IgD-negative memory B cell (primary cell): ENCODE results near the gene TRIM52. TPM values are rescaled to one million over a fixed set of nuclear protein-coding genes. Genes with fewer than 3 reads are reported as not detected.

Source experiments
- H3K27ac Mint-ChIP-seq, 3 donors: one replicate each; pipeline ENCODE4 v1.8.0; 2020 to 2022; ENCODE audit warnings: mild to moderate bottlenecking in 3 of 3, mixed read lengths in 3 of 3, moderate library complexity in 1 of 3
- H3K27me3 Mint-ChIP-seq: one replicate; pipeline ENCODE4 v1.8.0; 2021; ENCODE audit warnings: mixed read lengths
- H3K36me3 Mint-ChIP-seq: one replicate; pipeline ENCODE4 v1.8.0; 2020; ENCODE audit warnings: mild to moderate bottlenecking, mixed read lengths
- H3K4me1 Mint-ChIP-seq, 3 donors: one replicate each; pipeline ENCODE4 v1.8.0; 2020 to 2022; ENCODE audit warnings: mixed read lengths in 3 of 3, mild to moderate bottlenecking in 1 of 3
- H3K4me3 Mint-ChIP-seq, 4 donors: one replicate each; pipeline ENCODE4 v1.8.0; 2020 to 2022; ENCODE audit warnings: mild to moderate bottlenecking in 4 of 4, mixed read lengths in 4 of 4, moderate library complexity in 3 of 4
- H3K9me3 Mint-ChIP-seq, 3 donors: one replicate each; pipeline ENCODE4 v1.8.0; 2020 to 2021; ENCODE audit warnings: mixed read lengths in 3 of 3, mild to moderate bottlenecking in 1 of 3
- polyA plus RNA-seq: library from polyadenylated mRNA; unstranded; fragments of 300-500 nt; fragmentation: Illumina TruSeq; gene quantifications from one replicate; pipeline ENCODE4 v1.2.3, GENCODE V29; 2021

The TRIM52 gene
- polyA plus RNA-seq, 1 donor from 2014 or later, result 31.6 TPM

DNA sequence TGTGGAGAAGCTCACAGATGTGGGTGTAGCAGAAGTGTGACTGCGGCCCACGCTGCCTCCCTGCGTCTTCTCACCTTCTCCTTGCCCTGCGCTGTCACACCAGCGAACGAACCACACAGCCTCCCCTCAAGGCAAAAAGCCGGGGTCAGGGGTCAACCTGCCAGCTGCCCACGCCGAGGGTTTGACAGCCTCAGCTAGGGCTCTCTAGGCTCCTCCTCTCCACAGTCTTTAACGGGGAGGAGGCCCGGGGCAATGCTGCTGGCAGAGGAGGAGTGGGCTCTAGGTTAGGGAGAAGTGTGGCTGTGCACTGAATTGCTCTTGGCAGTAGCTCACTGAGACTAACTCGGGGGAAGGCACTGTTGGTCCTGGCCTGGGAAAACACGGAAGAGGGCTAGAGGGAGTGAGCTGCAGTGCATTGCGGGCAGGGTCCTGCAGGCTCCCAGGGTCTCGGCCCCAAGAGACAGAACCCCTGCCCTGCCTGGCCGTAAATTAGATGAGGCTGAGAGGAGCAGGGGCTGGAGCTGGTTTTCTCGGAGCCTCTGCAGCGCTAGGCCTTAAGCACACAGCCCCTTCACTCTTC is 4.2 kb upstream of the TRIM52 start:
- peaks cover 7 to 8% (median 8%) of the 10 kb centered on the region in 3 donors for H3K4me1 Mint-ChIP-seq
- H3K4me3 Mint-ChIP-seq, result peak overlapping the region in 2 of 4 donors; percentile 25 to 58
- H3K36me3 Mint-ChIP-seq, result peaks cover 2% of the 10 kb centered on the region
- H3K27me3 Mint-ChIP-seq, result no peaks in the 10 kb centered on the region
- no peak overlapping the region for H3K27ac Mint-ChIP-seq
- H3K9me3 Mint-ChIP-seq, result no peaks in the 10 kb centered on the region

DNA sequence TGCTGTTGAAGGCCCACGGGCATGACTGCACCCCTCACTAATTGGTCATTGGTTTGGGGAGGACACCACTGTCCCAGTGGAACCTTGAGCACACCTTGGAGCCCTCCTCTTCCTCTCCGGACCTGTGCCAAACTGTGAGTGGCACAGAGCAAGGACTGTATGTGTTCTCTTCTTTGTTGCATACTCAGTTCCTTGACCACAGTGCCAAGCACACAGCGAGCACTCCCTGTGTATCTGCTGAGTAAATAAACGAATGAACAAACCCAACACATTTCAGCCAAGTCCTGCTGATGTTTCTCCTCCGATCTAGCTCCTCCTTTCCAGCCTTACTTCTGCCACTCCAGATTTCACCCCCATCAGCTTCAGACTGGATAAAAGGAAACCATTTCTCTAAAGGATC is 2.7 kb upstream of the TRIM52 start:
- Mint-ChIP-seq H3K9me3 (no peaks in the 10 kb centered on the region), H3K27ac (peak overlapping the region in 2 of 3 donors; percentile 49 to 80), H3K4me3 (peak overlapping the region in 3 of 4 donors; percentile 13 to 93 (median 16)), H3K36me3 (peaks cover 2% of the 10 kb centered on the region), H3K4me1 (peaks cover 12 to 22% (median 20%) of the 10 kb centered on the region in 3 donors), H3K27me3 (no peaks in the 10 kb centered on the region)

DNA sequence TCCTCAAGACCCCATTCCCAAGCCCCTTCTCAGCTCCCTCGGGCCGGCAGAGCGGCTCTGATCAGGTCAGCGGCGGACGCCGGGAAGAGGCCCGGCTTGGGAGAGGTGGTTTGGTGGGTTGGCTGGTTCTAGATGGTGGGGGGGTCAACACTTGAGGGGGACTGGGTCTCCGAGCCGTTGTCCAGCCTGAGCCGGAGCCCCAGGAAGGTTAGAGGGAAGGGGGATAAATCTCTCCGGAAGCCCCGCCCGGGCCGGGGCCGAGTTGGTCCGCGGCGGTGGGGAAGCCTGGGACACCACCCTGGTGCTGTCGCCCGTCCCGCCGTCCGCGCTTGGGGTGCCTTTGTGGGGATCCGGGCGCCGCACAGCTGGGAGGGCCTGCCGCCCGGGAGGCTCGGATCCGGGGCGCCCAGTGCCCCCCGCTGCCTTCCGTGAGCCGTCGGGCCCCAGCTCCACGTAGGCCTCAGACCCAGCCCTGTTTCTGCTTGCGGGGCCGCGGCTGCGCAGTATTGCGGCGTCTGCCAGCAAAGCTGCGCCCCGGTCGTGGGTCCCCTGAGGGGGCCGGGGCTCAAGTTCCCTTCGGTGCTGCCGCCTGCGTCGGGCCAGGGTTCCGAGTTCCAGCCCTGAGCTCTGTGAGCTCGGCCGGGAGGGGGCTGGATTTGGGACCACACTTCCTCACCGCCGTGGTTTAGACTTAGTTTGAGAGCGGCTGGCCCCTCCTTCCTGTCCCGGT is 542 bp upstream of the TRIM52 start:
- Mint-ChIP-seq H3K4me1 (peaks cover 25 to 37% (median 30%) of the 10 kb centered on the region in 3 donors), H3K27me3 (no peaks in the 10 kb centered on the region), H3K27ac (peak overlapping the region; percentile 80 to 96 (median 95)), H3K4me3 (peak overlapping the region; percentile 93 to 100 (median 98)), H3K9me3 (no peaks in the 10 kb centered on the region), H3K36me3 (peaks cover 2% of the 10 kb centered on the region)

DNA sequence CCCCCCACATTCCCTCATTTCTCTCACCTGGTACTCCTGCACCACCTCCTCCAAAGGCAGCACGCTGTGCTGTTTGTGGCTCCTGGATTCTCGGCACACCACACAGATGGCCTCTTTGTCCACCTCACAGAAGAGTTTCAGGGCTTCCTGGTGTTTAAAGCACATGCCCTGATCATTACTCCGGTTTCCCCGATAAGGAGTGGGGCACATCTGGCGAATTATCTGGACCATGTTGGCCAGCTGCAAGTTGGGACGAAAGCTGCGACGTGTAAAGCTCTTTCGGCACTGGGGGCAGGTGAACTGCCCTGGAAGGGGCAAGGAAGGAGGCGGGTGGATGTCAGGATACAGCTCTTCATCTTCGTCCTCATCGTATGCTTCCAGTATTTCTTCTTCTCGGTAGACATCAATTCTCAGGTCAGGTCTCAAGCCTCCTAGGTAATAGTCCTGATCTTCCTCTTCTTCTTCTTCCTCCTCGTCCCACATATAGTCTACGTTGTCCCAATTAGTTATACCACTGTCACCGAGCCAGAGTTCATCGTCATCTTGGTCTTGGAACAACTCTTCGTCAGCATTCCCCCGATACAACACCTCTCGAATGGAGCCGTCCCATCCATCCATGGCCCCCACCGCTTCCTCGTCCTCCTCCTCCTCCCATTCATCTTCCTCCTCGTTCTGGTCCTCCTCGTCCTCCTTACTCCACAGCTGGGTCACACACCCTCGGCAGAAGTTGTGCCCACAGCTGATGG is 796 bp downstream of the TRIM52 start:
- H3K27ac Mint-ChIP-seq, result peak overlapping the region; percentile 80 to 96 (median 95)
- H3K36me3 Mint-ChIP-seq, result peaks cover 4% of the 10 kb centered on the region
- no peaks in the 10 kb centered on the region for H3K27me3 Mint-ChIP-seq
- no peaks in the 10 kb centered on the region for H3K9me3 Mint-ChIP-seq
- peaks cover 30 to 48% (median 35%) of the 10 kb centered on the region in 3 donors for H3K4me1 Mint-ChIP-seq
- H3K4me3 Mint-ChIP-seq, result peak overlapping the region; percentile 93 to 100 (median 98)

DNA sequence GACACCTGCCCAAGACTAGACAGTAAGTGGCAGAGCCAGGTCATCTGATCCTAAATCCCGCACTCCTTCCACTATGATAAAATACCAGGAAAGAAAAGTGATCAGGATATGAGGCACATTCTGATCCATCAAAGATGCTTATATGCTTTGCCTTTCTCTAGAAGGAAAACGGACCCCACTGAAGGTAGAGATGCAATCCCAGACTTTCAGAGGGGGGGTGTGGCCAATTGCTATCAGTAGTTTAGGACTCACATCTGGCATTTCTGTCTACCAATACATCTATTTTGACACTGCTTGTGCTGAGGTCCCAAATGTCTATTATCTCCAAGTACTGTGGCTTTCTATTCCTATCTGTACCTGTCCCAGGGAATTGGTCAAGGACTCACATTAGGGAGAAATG is 1.7 kb downstream of the TRIM52 start:
- no peaks in the 10 kb centered on the region for H3K9me3 Mint-ChIP-seq
- H3K4me3 Mint-ChIP-seq, result peak overlapping the region; percentile 93 to 100 (median 98)

DNA sequence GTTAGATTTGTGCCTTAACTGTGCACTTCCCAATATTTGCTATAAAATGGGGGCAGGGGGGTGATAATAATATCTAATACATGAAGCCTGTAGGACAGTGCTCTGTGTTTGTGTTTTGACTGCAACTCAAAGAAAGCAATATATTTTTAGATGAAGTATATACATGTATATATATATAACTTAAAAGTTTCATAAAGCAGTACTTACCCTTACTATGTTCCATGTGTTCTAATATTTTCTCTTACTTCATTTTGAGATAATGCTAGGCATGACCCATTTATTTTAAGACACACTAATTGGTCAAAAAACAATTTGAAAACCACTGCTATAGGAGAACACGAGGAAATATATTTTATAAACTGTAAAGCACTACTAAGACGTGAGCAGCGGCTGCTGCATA is 2.4 kb downstream of the TRIM52 start:
- Mint-ChIP-seq H3K27ac (peak overlapping the region in 2 of 3 donors; percentile 20 to 43), H3K4me3 (peak overlapping the region; percentile 93 to 100 (median 98)), H3K27me3 (no peaks in the 10 kb centered on the region), H3K9me3 (no peaks in the 10 kb centered on the region), H3K36me3 (peaks cover 4% of the 10 kb centered on the region), H3K4me1 (peaks cover 33 to 53% (median 40%) of the 10 kb centered on the region in 3 donors)

More for the DNA sequence above, 1.7 kb downstream of the TRIM52 start:
- Mint-ChIP-seq H3K27me3 (no peaks in the 10 kb centered on the region), H3K27ac (peak overlapping the region in 2 of 3 donors; percentile 80 to 96), H3K36me3 (peaks cover 4% of the 10 kb centered on the region), H3K4me1 (peaks cover 33 to 53% (median 40%) of the 10 kb centered on the region in 3 donors)

DNA sequence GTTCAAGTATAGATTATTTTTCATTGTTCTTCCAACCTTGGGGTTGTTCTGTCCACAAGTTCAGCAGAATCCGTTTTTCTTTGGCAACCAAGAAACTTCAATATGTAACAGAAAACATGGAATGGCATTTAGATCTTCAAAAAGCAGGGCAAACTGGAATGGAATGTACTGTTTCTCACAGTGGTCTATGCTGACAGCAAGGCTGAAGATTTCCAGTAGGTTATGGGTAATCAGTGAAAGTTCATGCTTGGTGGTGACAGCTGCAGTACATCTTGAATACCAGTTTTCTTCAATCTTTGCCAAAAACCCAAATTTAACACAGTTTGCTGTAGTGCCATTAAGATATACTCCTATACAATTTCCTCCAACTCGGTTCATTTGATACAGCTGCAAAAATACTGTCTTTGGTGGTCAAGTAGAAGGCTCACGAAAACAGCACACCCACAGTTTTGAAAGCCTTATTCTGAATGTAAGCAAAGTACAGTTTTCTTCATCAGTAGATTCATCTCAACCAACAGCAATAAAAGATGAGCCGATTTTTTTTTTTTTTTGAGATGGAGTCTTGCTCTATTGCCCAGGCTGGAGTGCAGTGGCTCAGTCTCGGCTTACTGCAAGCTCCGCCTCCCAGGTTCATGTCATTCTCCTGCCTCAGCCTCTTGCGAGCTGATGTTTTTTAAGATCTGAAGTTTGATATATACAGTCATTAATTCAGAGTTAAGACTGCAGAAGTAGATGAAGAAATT is 4.9 kb downstream of the TRIM52 start:
- peak overlapping the region in 2 of 4 donors; percentile 30 to 56 for H3K4me3 Mint-ChIP-seq

DNA sequence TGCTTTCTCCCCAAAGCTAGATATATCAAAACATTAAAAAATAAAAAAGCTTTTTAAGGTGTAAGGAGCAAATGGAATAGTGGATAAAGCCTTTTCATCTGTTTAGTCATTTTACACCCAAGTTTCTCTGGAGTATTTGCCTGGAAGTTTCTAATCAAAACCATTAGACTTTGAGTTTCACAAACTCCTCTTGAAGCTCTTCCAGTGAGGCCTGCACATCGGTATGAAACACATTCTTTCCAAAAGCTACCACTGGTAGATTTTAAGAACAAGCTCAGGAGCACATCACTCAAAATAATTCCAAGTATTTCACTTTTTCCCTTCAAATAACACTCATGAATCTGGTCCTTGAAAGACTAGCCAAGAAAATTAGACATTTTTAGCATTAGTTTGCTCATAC is 5.7 kb downstream of the TRIM52 start:
- H3K27ac Mint-ChIP-seq, result peak overlapping the region in 1 of 3 donors; percentile 49
- peaks cover 32 to 55% (median 44%) of the 10 kb centered on the region in 3 donors for H3K4me1 Mint-ChIP-seq
- H3K9me3 Mint-ChIP-seq, result no peaks in the 10 kb centered on the region
- H3K36me3 Mint-ChIP-seq, result peaks cover 2% of the 10 kb centered on the region
- H3K27me3 Mint-ChIP-seq, result no peaks in the 10 kb centered on the region
- H3K4me3 Mint-ChIP-seq, result peak overlapping the region in 1 of 4 donors; percentile 30

More for the DNA sequence above, 4.9 kb downstream of the TRIM52 start:
- no peaks in the 10 kb centered on the region for H3K9me3 Mint-ChIP-seq
- peaks cover 38 to 59% (median 46%) of the 10 kb centered on the region in 3 donors for H3K4me1 Mint-ChIP-seq
- peaks cover 4% of the 10 kb centered on the region for H3K36me3 Mint-ChIP-seq
- no peaks in the 10 kb centered on the region for H3K27me3 Mint-ChIP-seq
- peak overlapping the region in 1 of 3 donors; percentile 49 for H3K27ac Mint-ChIP-seq

DNA sequence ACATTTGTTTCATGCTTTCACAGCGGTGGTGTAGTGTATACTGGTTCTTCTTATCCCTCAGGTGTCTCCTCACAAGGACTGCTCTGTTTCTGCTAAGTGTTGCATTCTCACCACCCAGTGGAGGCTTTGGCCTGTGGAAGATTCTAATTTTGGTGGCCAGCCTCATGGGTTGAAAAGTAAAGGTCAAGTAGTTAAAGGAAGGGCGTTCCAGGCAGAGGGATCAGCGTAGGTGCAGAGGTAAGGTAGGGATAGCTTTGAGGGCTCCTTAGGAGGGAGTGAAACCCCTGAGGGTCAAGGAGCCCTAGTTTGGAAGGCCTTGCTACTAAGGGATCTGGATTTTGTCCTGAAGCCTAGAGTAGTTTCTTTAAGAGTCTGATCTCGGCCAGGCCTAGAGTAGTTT is 12.7 kb downstream of the TRIM52 start:
- H3K4me3 Mint-ChIP-seq, result peak overlapping the region; percentile 92 to 99 (median 95)
- no peaks in the 10 kb centered on the region for H3K9me3 Mint-ChIP-seq

DNA sequence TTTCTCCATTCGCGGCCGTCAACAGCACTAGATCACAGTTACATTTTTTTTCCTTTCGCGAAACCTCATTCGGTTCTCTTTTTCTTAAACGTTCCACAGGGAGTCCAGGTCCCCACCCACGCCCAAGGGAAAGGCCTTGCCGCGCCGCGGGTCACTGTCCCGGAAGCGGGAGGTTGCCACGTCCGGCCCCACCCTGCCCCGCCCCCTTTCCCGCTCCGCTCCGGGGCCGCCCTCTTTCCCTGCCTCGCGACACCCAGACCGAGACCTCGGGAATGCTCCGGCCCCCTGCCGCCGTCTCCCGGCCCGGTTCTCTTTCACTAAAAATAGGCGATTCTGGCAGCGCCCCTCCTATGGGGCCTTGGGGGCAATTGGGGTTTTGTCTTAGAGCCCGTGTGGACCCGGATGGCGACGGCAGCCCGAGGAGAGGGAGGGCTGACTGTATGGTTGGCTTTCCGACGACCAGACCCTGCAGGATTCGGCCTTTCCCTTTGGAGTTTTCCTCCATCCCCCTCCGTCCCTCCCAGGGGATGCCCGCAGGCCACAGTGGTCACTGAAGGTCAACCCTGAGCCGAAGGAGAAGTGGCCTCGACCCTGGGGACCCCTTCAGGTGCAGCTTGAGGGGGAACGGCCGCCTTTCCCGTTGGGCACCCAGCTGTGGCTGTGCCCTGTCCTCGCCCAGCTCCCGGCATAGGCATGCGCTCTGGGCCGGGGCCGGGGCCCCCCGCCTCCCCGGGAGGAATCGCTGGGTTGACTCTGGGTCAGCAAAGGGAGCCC is 14.5 kb downstream of the TRIM52 start:
- Mint-ChIP-seq H3K4me1 (peaks cover 43 to 48% (median 46%) of the 10 kb centered on the region in 3 donors), H3K27ac (peak overlapping the region; percentile 85 to 99 (median 90)), H3K4me3 (peak overlapping the region; percentile 92 to 99 (median 95)), H3K27me3 (no peaks in the 10 kb centered on the region), H3K9me3 (no peaks in the 10 kb centered on the region), H3K36me3 (peaks cover 3% of the 10 kb centered on the region)

More for the DNA sequence above, 12.7 kb downstream of the TRIM52 start:
- H3K36me3 Mint-ChIP-seq, result no peaks in the 10 kb centered on the region
- H3K4me1 Mint-ChIP-seq, result peaks cover 34 to 44% (median 36%) of the 10 kb centered on the region in 3 donors
- no peaks in the 10 kb centered on the region for H3K27me3 Mint-ChIP-seq
- peak overlapping the region; percentile 85 to 93 (median 90) for H3K27ac Mint-ChIP-seq

DNA sequence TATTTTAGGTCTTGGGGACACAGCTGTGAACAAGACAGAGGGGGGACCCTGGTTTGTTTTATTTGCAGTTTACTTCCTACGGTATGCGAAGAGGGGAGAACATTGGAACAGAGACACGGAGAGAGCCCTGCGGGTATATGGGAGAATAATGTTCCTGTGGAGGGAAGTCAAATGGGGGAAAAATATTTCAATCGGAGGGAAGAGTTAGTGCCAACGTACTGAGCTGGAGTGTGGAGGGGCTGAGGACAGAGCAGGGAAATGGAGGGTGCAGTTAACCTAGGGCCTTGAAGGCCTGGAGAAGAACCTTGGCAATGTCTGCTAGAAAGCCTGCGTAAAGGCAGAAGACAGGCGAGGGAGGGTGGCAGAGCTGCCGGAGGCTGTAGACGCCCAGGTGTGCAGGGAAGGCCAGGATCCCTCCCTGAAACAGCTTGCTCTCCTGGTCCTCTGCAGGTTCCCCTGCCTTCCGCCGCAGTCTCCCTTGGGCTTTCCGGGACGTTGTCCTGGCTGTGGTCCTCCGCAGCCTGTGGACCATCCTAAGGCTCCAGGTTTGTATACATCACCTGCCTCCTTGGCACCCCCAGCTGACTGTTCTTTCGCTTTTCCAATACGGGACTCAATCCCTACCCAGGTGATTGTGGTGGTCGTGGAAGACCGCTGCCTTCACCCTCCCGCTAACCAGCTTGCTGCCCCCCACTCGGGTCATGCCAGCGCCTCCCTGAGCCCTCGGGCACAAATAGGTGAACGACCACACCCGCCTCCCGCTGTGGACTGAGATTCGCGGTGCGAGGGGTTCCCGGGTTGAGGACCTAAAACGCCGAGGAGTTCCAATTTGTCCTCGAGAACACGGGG is 15.3 kb downstream of the TRIM52 start:
- peak overlapping the region; percentile 85 to 99 (median 90) for H3K27ac Mint-ChIP-seq
- no peaks in the 10 kb centered on the region for H3K27me3 Mint-ChIP-seq
- H3K4me3 Mint-ChIP-seq, result peak overlapping the region; percentile 92 to 99 (median 95)
- H3K36me3 Mint-ChIP-seq, result peaks cover 3% of the 10 kb centered on the region
- peaks cover 44 to 48% (median 44%) of the 10 kb centered on the region in 3 donors for H3K4me1 Mint-ChIP-seq
- H3K9me3 Mint-ChIP-seq, result no peaks in the 10 kb centered on the region

DNA sequence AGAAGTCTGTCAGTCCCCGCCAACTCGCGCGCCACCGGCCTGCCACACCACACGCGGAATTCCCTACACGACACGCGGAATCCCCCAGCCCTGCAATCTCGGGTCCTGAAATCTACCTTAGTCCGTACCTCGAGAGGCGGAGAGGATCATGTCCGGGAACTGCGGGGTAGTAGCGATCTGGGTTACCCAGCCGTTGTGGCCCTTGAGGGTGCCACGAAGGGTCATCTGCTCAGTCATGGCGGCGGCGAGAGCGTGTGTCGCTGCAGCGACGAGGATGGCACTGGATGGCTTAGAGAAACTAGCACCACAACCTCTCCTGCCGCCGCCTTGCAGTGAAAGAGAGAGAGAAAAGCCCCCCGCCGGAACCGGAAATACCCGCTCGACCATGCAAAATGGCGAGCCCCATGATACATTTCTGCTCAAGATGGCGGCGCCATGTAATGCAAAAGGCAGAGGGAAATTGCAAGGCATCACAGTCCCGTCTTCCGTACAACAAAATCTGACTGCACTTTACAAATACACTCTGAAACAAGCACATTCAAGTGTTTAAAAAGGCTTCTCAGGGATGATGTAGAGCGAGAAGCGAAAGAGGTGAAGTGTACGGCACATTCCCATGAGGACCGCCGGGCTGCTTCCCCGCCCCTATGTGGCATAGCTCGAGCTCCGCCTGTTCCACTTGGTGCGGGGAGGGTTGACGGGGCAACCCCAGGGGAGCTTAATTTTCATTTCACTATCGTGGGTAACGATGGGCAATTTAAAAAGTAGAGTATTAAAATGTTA is 17.2 kb downstream of the TRIM52 start, which contains the start of gene RACK1:
TSS of gene RACK1 (minus strand) at position 343 of the 780 bp plus-strand sequence. CDS start at position 237, 106 bp downstream.
- Mint-ChIP-seq H3K36me3 (peaks cover 3% of the 10 kb centered on the region), H3K9me3 (no peaks in the 10 kb centered on the region), H3K27me3 (no peaks in the 10 kb centered on the region), H3K4me3 (peak within 1 kb of the TSS; percentile 92 to 99 (median 98)), H3K4me1 (peaks cover 31 to 46% (median 32%) of the 10 kb centered on the region in 3 donors), H3K27ac (peak within 1 kb of the TSS; percentile 90 to 99 (median 91))
